Choroid plexus epithelial cell (primary cell): ENCODE data around the gene PARD3B.

Source experiments
- DNase-seq: peaks from one replicate; pipeline ENCODE4 v3.0.0-alpha.2; 2010; ENCODE audit warnings: low read depth
- H3K4me3 ChIP-seq: 2 replicates; pipeline ENCODE4 v1.5.1; 2011; ENCODE audit warnings: low read depth, mild to moderate bottlenecking, control low read depth, low read length, moderate library complexity
- TF ChIP-seq, protein P1 (sequence below): conservative IDR thresholded peaks from 2 replicates; pipeline ENCODE4 v1.5.1; 2011; ENCODE audit warnings: low read depth, mild to moderate bottlenecking, control low read depth, inconsistent platforms, low read length, moderate library complexity

PARD3B gene

DNA sequence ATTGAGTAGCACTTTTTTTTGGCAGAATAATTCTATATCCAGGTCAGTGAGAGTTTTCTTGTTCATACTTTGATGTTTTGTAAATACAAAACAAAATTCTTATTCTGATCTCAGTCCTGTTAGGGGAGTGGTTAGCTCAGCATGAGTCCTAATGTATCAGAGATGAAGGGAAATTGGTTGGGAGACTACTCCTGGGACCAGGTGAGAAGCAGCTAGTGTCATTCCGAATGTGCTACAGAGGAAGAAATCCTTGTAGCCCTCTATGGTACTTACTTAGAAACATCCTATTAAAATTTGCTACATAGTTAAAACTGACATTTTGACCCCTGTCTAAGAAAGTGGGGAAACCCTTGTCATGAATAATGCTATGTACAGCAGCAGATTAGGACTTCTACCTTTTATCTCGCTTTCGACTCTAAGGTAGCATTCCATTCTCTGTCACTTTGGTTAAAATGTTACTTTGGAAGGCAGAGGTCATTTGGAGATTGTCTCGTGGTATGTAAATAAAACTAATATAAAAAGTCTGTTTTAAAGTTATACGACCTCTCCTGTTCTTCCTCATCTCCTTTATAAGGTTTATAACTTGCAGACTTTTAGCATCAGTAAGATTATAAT is 65.8 kb downstream of the PARD3B start:
- DNase-seq: no peak
- TF ChIP-seq, protein P1, sequence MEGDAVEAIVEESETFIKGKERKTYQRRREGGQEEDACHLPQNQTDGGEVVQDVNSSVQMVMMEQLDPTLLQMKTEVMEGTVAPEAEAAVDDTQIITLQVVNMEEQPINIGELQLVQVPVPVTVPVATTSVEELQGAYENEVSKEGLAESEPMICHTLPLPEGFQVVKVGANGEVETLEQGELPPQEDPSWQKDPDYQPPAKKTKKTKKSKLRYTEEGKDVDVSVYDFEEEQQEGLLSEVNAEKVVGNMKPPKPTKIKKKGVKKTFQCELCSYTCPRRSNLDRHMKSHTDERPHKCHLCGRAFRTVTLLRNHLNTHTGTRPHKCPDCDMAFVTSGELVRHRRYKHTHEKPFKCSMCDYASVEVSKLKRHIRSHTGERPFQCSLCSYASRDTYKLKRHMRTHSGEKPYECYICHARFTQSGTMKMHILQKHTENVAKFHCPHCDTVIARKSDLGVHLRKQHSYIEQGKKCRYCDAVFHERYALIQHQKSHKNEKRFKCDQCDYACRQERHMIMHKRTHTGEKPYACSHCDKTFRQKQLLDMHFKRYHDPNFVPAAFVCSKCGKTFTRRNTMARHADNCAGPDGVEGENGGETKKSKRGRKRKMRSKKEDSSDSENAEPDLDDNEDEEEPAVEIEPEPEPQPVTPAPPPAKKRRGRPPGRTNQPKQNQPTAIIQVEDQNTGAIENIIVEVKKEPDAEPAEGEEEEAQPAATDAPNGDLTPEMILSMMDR: no peak
- no peak overlapping the region for H3K4me3 ChIP-seq

DNA sequence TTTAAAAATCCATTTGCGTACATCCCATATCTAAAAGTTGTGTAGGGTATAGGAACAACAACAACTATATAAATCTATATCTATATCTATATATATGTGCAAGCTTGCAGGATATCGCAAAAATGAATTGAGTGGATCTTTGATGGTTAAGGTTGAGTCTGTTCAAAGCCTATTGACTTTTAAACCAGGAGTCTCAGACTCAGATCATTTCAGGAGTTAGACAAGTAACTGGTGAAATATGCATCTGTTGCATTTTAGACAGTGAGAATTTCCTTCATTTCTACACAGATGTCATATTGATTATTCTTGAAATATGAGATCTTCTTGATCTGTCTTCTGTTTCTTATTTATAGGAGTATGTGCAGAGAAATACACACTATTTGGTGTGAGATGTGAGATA is 66.5 kb downstream of the PARD3B start:
- DNase-seq: no peak
- TF ChIP-seq, protein P1: no peak
- no peak overlapping the region for H3K4me3 ChIP-seq

DNA sequence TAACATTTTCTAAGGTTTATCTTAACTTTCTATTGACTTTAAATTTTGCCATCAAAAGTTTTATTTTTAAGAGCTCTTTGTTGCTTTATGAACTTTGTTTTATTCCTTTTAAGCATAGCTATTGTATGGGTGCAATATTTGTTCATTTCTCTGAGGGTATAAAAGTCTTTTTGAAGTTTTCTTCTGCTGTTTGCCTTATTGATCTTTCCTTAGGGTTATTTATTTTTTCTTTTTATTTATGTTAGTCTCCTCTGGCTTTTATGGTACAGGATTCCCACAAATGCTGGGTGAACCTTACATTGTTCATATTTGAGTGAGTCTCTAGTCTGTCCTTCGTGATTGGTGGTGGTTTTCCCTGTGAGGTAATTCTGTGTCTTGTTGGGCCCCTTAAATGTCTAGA is 68.4 kb downstream of the PARD3B start:
- H3K4me3 ChIP-seq: no peak overlapping the region
- no peak for DNase-seq
- TF ChIP-seq, protein P1: no peak

DNA sequence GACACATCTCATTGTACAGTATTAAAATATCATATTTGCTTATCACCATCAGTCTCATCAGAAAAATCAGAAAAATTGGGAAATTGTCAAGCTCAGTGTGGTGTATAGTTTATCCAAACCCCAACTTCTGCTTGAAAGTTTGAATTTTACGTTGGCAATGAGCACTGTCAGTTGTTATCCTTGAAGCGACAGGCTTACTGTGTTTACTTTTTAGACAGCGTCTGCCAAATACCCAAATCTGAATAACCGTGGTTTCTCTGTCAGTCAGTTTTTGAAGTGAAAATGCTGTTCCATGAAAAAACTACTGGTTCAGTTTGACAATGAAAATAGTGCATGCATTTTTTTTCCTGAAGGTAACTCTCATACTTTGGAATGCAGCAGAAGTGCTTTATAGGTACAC is 70.2 kb downstream of the PARD3B start:
- no peak overlapping the region for H3K4me3 ChIP-seq
- TF ChIP-seq, protein P1: no peak
- DNase-seq: no peak

DNA sequence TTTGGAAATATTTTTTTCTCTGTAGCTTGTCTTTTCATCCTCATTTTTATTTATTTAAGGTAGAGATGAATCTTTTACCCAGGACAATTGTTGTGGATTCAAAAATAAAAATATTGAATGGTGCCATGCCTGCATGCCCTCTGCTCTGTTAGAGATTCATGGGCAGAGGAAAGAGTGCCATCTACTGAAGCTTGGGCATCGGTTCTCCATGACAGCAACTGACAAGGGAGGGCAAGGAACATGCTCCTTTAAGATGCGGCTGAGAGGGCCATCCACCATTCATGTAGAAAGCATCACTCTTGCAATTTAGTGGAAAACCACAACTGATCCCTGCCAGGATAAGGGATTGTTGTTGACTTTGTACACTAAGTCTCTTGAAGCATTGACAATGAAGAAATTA is 79.9 kb downstream of the PARD3B start:
- H3K4me3 ChIP-seq: no peak overlapping the region
- DNase-seq: no peak
- TF ChIP-seq, protein P1: no peak

DNA sequence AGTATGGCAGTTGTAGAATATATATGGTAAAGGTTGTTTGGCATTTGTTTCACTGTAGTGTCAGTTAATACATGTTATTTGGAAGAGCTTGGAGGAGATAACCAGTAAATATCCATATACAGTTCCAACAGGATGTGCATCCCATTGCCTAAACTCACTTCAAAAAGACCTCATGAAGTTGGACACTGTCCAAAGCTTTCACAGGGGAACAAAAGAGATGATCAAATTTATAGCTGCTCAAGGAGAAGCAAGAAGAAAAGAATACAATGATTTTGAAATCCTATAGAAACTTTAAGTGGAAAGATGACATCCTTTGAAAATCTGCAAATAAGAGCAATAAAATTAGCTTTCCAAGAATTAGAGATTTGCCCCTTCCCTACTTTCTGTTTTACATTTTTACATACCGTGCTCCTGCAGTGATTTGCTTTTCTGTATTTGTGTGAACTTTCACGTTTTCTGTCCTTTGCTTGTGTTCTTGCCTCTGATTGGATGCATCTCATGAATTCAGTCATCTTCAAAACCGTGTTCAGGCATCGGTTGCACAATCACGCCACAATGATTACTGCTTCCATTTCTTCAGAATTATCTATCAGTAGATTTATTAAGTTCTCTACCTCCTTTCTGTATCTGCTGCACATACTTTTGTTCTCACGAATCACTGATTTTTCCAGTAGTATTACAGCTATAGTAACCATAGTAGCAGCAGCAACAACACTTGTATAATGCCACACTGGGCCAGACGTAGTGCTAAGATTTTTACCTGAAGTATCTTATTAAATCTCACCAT is 83.8 kb downstream of the PARD3B start:
- TF ChIP-seq, protein P1: no peak
- no peak overlapping the region for H3K4me3 ChIP-seq
- no peak for DNase-seq

DNA sequence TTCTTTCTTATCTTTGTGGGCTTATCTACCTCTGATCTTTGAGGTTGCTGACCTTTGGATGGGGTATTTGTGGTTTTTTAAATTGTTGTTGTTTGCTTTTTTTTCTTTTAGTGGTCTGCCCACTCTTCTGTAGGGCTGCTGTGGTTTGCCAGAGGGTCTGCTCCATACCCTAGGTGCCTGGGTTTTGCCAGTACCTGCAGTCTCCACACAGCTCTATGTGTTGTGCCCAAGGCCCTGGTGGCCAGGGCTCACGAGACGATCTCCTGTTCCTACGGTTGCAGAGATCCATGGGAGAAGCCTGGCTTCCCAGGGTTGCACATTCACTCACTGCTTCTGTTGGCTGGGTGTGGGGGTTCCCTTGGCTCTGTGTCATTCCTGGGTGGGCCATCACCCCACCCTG is 87.1 kb downstream of the PARD3B start:
- TF ChIP-seq, protein P1: no peak
- no peak overlapping the region for H3K4me3 ChIP-seq
- no peak for DNase-seq
